A549 treated with dexamethasone at 1 μM for 4 hours (cell line): ENCODE results near the gene FOSL2. TPM values are rescaled to one million over a fixed set of nuclear protein-coding genes. Genes with fewer than 3 reads are reported as not detected.

Experiments used
- total RNA-seq: library from RNA; stranded (reverse); fragments of 200-300 nt; extraction: Qiagen RNA extraction; gene quantifications from 5 replicates; pipeline ENCODE4 v1.2.3, GENCODE V29; 2022

FOSL2 gene
- total RNA-seq = 67.6 to 104 TPM (median 93.6 TPM) in 5 replicates

DNA sequence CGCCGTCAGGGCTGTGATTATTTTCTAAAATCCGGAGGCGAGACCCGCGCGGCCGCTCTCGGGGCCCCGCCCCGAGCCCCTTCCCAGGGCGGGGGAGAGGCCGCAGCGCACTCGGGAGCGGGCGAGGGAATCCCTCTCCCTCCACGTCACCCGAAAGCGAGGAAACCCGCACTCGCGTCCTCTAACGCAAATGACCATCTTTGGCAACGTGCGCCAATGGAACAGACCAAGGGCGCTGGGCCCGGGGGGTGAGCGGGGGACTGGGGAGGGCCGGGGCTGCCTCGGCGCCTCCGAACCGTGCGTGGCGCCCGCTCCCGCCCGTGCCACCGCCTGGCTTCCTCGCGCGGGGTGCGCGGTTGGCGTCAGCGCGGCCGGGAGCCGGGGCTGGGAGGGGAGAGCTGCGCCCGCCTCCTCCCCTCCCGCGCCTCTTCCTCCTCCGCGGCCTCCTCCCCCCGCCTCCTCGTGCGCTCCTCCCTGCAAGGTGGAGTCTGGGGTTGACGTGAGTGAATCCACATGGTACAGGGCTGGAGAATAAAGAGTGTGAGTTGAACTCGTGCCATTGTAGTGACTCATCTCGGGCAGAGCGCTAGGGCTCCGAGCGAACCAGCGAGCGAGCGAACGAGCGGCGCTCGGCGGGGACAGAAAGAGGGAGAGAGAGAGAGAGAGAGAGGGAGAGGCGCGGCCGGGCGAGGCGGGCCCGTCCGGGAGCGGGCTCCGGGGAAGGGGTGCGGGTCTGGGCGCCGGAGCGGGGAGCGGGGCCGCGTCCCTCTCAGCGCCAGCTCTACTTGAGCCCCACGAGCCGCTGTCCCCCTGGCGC lies at the start of gene FOSL2:
TSS of gene FOSL2 (plus strand) at position 562 of the 817 bp plus-strand sequence. CDS start 863 bp downstream, outside the sequence.

Other genes starting within 250 kb of the FOSL2 start
- gene PLB1, start 103.2 kb downstream of the FOSL2 start, total RNA-seq = 1.1 to 3.1 TPM (median 2.6 TPM) in 5 replicates